PFSK-1 (cell line): ENCODE measurements around the gene CAMK1D.

ENCODE experiments used
- FOXP2 ChIP-seq: optimal IDR thresholded peaks from 2 replicates; pipeline ENCODE3; 2011; ENCODE audit warnings: borderline replicate concordance, control low read depth, inconsistent platforms; ENCODE audit not compliant: insufficient read depth; ENCODE audit errors: extremely low read length, extremely low read depth
- POLR2AphosphoS5 ChIP-seq: IDR thresholded peaks from 2 replicates; pipeline ENCODE4 v1.6.1; 2012; ENCODE audit warnings: low read depth, mild to moderate bottlenecking, control low read depth, low read length, moderate library complexity
- SIN3A ChIP-seq: IDR thresholded peaks from 2 replicates; pipeline ENCODE4 v1.6.1; 2012; ENCODE audit warnings: mild to moderate bottlenecking, low read length, moderate library complexity, borderline replicate concordance; ENCODE audit not compliant: insufficient read depth
- TAF1 ChIP-seq: IDR thresholded peaks from 2 replicates; pipeline ENCODE4 v1.6.1; 2012; ENCODE audit warnings: low read length, control low read depth, borderline replicate concordance; ENCODE audit not compliant: insufficient read depth
- TF ChIP-seq, protein P1 (sequence below), 2 experiments: IDR thresholded peaks; 2 replicates each; pipeline versions ENCODE4 v1.6.1 to v1.8.0; 2011 to 2012; ENCODE audit warnings: low read depth in 2 of 2, low read length in 2 of 2, control low read depth in 1 of 2, inconsistent platforms in 1 of 2, mild to moderate bottlenecking in 1 of 2, moderate library complexity in 1 of 2; ENCODE audit not compliant: insufficient read depth in 1 of 2

CAMK1D gene

GRCh38 chr10:12755075-12755474 lies 405.7 kb downstream of the CAMK1D start:
- TF ChIP-seq, protein P1, sequence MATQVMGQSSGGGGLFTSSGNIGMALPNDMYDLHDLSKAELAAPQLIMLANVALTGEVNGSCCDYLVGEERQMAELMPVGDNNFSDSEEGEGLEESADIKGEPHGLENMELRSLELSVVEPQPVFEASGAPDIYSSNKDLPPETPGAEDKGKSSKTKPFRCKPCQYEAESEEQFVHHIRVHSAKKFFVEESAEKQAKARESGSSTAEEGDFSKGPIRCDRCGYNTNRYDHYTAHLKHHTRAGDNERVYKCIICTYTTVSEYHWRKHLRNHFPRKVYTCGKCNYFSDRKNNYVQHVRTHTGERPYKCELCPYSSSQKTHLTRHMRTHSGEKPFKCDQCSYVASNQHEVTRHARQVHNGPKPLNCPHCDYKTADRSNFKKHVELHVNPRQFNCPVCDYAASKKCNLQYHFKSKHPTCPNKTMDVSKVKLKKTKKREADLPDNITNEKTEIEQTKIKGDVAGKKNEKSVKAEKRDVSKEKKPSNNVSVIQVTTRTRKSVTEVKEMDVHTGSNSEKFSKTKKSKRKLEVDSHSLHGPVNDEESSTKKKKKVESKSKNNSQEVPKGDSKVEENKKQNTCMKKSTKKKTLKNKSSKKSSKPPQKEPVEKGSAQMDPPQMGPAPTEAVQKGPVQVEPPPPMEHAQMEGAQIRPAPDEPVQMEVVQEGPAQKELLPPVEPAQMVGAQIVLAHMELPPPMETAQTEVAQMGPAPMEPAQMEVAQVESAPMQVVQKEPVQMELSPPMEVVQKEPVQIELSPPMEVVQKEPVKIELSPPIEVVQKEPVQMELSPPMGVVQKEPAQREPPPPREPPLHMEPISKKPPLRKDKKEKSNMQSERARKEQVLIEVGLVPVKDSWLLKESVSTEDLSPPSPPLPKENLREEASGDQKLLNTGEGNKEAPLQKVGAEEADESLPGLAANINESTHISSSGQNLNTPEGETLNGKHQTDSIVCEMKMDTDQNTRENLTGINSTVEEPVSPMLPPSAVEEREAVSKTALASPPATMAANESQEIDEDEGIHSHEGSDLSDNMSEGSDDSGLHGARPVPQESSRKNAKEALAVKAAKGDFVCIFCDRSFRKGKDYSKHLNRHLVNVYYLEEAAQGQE (IDR thresholded peaks at IDR 0.05; ENCODE audit: insufficient read depth in 1 of 2, low read depth in 2 of 2, low read length in 2 of 2): no peak
- no peak for TF ChIP-seq POLR2AphosphoS5
- TF ChIP-seq TAF1: no peak
- no peak for TF ChIP-seq FOXP2
- no peak for TF ChIP-seq SIN3A

DNA sequence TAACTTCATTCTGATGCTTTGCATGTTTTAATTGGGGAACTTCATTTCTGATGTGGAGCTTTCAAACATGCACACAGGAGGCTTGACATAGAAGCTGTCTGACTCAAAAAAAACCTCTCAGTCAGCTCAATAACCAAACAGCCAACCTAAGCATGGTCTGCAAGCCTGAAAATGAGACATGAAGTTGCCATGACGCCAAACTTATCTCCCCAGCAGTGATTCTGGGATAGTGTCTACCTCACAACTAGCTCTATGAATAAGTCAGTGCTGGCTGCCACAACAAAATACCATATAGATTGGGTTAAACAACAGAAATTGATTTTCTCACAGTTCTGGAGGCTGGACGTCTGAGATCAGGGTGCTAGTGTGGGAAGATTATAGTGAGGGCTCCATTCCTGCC lies 408.0 kb downstream of the CAMK1D start:
- TF ChIP-seq SIN3A: no peak

DNA sequence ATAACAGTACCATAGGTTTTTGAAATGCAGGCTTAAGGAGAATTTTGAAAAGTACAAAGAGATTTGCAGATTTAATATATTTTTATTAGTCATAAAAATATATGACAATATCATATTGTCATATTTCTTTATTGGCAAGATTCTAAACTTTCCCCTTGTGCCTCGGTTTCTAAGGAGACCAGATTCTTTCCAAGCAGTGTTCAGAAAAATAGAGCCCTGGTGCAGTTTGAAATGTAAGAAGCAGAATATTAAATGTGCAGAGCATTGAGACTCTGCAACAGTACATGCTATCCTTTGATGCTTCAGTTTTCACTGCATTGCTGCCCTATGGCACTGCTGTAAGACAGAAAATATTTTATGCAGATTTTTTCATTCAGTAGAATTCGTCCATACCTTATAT lies 408.9 kb downstream of the CAMK1D start:
- TF ChIP-seq SIN3A: no peak
- TF ChIP-seq TAF1: no peak
- TF ChIP-seq FOXP2: no peak
- TF ChIP-seq, protein P1 (IDR thresholded peaks at IDR 0.05; ENCODE audit: insufficient read depth in 1 of 2, low read depth in 2 of 2, low read length in 2 of 2): no peak
- TF ChIP-seq POLR2AphosphoS5: no peak

- TF ChIP-seq FOXP2 (no peak), TAF1 (no peak), POLR2AphosphoS5 (no peak), SIN3A (no peak)
- TF ChIP-seq, protein P1 (IDR thresholded peaks at IDR 0.05; ENCODE audit: insufficient read depth in 1 of 2, low read depth in 2 of 2, low read length in 2 of 2): no peak
Observed at GRCh38 chr10:12766223-12766622, 416.9 kb downstream of the CAMK1D start.

DNA sequence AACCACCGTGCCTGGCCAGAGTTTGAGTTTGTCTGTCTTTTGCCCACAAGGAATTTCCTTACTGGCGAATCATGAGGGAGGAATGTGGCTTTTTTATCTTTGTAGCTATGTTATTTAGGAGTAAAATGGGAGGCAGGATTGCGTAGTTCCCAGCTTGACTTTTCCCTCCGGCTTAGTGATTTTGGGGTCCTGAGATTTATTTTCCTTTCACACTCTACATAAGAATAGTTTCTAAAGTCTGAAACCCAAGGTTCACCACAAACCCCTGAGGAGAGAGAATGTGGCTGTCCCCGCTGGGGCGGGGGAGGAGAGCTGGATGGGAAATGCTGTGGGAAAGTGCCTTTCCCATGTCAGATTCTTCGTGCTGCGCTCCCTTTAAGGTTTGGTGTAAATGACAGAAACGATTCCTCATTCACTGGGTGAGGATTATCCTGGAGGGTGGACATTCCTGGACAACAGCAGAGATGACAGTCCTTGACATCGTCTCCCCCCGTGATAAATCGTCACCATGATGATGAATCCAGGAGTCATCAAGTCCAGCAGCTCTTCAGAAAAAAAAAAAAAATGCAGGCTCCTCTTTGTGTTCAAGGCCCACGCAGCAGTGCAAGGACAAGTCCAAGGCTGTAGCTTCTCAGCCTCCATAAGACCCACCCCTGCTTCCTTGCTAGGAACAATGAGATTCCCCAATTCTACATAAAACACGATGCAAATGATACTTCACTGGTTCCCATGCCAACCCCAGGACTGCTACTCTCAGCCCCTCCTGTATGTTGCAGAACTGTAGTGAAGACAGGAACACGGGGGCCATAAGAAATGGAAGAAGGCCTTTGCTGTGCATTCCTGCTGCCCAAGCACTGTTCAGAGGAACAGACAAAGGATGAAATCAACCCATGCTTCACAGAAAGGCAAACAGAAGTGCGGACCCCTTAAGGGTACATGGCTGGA lies 419.1 kb downstream of the CAMK1D start:
- TF ChIP-seq FOXP2 (no peak), POLR2AphosphoS5 (no peak), TAF1 (no peak), SIN3A (no peak)
- TF ChIP-seq, protein P1 (IDR thresholded peaks at IDR 0.05; ENCODE audit: insufficient read depth in 1 of 2, low read depth in 2 of 2, low read length in 2 of 2): no peak
